MM.1S (cell line): ENCODE measurements around the gene VAC14.

ENCODE experiments used
- DNase-seq: peaks from one replicate; pipeline ENCODE4 v3.0.0-alpha.2; 2015
- H2AFZ ChIP-seq: fragments of 300-600 bp; sonication (generic); 2 replicates; pipeline ENCODE4 v1.6.0; 2016; ENCODE audit warnings: antibody characterized with exemption, low read length
- H3F3A ChIP-seq: fragments of 300-600 bp; sonication (generic); 2 replicates; pipeline ENCODE4 v1.6.1; 2016; ENCODE audit warnings: mild to moderate bottlenecking, antibody characterized with exemption, low read length, moderate library complexity, mixed read lengths; ENCODE audit not compliant: insufficient read depth
- H3K27ac ChIP-seq: fragments of 300-600 bp; sonication (generic); 2 replicates; pipeline ENCODE4 v1.5.1; 2016; ENCODE audit warnings: mild to moderate bottlenecking, low read length
- H3K27me3 ChIP-seq: fragments of 300-600 bp; sonication (generic); replicated peaks from 2 replicates; pipeline ENCODE4 v1.6.0; 2016; ENCODE audit warnings: low read length; ENCODE audit not compliant: insufficient read depth
- H3K36me3 ChIP-seq: fragments of 300-600 bp; sonication (generic); replicated peaks from 2 replicates; pipeline ENCODE4 v1.6.1; 2016; ENCODE audit warnings: mild to moderate bottlenecking, low read length, mixed read lengths; ENCODE audit not compliant: insufficient read depth
- H3K4me1 ChIP-seq: fragments of 300-600 bp; sonication (generic); 2 replicates; pipeline ENCODE4 v1.6.1; 2016; ENCODE audit warnings: low read length, mixed read lengths
- H3K4me2 ChIP-seq: fragments of 300-600 bp; sonication (generic); 2 replicates; pipeline ENCODE4 v1.6.0; 2016; ENCODE audit warnings: low read depth, low read length
- H3K4me3 ChIP-seq: fragments of 300-600 bp; sonication (generic); 2 replicates; pipeline ENCODE4 v1.5.1; 2016; ENCODE audit warnings: low read length, mixed read lengths
- H3K79me2 ChIP-seq: fragments of 300-600 bp; sonication (generic); 2 replicates; pipeline ENCODE4 v1.6.1; 2016; ENCODE audit warnings: mixed run types, low read length, mixed read lengths
- H3K9ac ChIP-seq: fragments of 300-600 bp; sonication (generic); 2 replicates; pipeline ENCODE4 v1.6.1; 2016; ENCODE audit warnings: low read length, mixed read lengths
- H3K9me2 ChIP-seq: fragments of 300-600 bp; sonication (generic); replicated peaks from 2 replicates; pipeline ENCODE4 v1.6.1; 2016; ENCODE audit warnings: mild to moderate bottlenecking, low read length, mixed read lengths; ENCODE audit not compliant: insufficient read depth
- H3K9me3 ChIP-seq: fragments of 300-600 bp; sonication (generic); replicated peaks from 2 replicates; pipeline ENCODE4 v1.6.1; 2016; ENCODE audit warnings: mild to moderate bottlenecking, low read length, mixed read lengths; ENCODE audit not compliant: insufficient read depth
- H4K20me1 ChIP-seq: fragments of 300-600 bp; sonication (generic); 2 replicates; pipeline ENCODE4 v1.6.1; 2016; ENCODE audit warnings: mild to moderate bottlenecking, low read length, moderate library complexity, mixed read lengths; ENCODE audit not compliant: insufficient read depth
- CTCF ChIP-seq: fragments of 300-600 bp; sonication (generic); IDR thresholded peaks from 2 replicates; pipeline ENCODE4 v1.5.1; 2016; ENCODE audit warnings: antibody characterized with exemption, low read length, mixed read lengths
- EZH2 ChIP-seq: fragments of 300-600 bp; sonication (generic); optimal IDR thresholded peaks from 2 replicates; pipeline ENCODE3; 2017; ENCODE audit warnings: low read depth, mild to moderate bottlenecking, antibody characterized with exemption, low read length, mixed read lengths
- EZH2phosphoT487 ChIP-seq: fragments of 300-600 bp; sonication (generic); IDR thresholded peaks from 2 replicates; pipeline ENCODE4 v1.6.1; 2018; ENCODE audit warnings: antibody characterized with exemption, low read length

Gene VAC14

DNA sequence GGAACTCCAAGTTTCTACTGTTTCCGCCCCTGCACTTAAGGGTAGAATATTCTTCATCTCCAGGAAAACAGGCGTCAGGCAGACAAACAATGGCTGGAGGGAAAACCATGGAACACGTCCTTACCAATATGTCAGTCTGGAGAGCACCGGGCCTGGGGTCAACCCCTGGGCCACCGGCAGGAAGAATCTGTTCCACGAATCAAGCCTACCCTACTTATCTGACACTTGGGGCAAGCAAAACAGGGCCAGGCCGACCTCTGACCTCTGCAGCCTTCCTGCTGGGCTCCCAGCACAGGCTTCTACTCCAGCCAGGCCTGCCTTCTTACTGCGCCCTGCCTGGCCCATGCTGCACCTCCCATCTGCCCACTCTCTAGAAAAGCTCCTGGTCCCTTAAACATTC, 10.1 kb downstream of the VAC14 start:
- Histone ChIP-seq H3K4me3 (no peak overlapping the region), H3K4me2 (no peak overlapping the region), H3F3A (peaks cover 17% of the 10 kb centered on the region), H4K20me1 (no peaks in the 10 kb centered on the region), H3K4me1 (peaks cover 29% of the 10 kb centered on the region), H3K9me3 (no peaks in the 10 kb centered on the region), H3K27me3 (no peaks in the 10 kb centered on the region), H2AFZ (no peak overlapping the region), H3K79me2 (peaks cover 99% of the 10 kb centered on the region), H3K9me2 (no peaks in the 10 kb centered on the region), H3K27ac (no peak overlapping the region), H3K9ac (no peak overlapping the region), H3K36me3 (0 out of 2 replicates have a peak, but pooled peaks cover 3% of the 10 kb centered on the region)
- no peak for DNase-seq
- TF ChIP-seq CTCF (no peak), EZH2phosphoT487 (no peak), EZH2 (no peak)

GRCh38 chr16:70789595-70790447, 11.1 kb downstream of the VAC14 start:
- Histone ChIP-seq H3K4me3 (no peak overlapping the region), H3F3A (peaks cover 17% of the 10 kb centered on the region), H3K27me3 (no peaks in the 10 kb centered on the region), H3K9ac (no peak overlapping the region), H3K9me2 (no peaks in the 10 kb centered on the region), H3K4me1 (peaks cover 21% of the 10 kb centered on the region), H3K4me2 (no peak overlapping the region), H3K79me2 (peaks cover 90% of the 10 kb centered on the region), H4K20me1 (no peaks in the 10 kb centered on the region), H3K36me3 (0 out of 2 replicates have a peak, but pooled peaks cover 3% of the 10 kb centered on the region), H3K9me3 (no peaks in the 10 kb centered on the region), H3K27ac (no peak overlapping the region), H2AFZ (no peak overlapping the region)
- TF ChIP-seq CTCF (no peak), EZH2phosphoT487 (no peak), EZH2 (no peak)
- no peak for DNase-seq

- no peak overlapping the region for H2AFZ ChIP-seq
- H3K9me2 ChIP-seq, result no peaks in the 10 kb centered on the region
- no peak overlapping the region for H3K4me2 ChIP-seq
- H3F3A ChIP-seq, result peaks cover 8% of the 10 kb centered on the region
- H3K27me3 ChIP-seq, result no peaks in the 10 kb centered on the region
- TF ChIP-seq CTCF (no peak), EZH2 (no peak), EZH2phosphoT487 (no peak)
- no peaks in the 10 kb centered on the region for H3K9me3 ChIP-seq
- no peaks in the 10 kb centered on the region for H4K20me1 ChIP-seq
- 0 out of 2 replicates have a peak, but pooled peaks cover 3% of the 10 kb centered on the region for H3K36me3 ChIP-seq
- peaks cover 82% of the 10 kb centered on the region for H3K79me2 ChIP-seq
- H3K4me3 ChIP-seq, result no peak overlapping the region
- no peak overlapping the region for H3K27ac ChIP-seq
- H3K9ac ChIP-seq, result no peak overlapping the region
- H3K4me1 ChIP-seq, result peaks cover 19% of the 10 kb centered on the region
- no peak for DNase-seq
These were observed 12.0 kb downstream of the VAC14 start for GRCh38 chr16:70788668-70789594.
